AG09319 (cell line): ENCODE results near the gene ARMH1.
A peak's percentile ranks its signal among the peaks of the same experiment; 100 is the strongest.

Source experiments
- DNase-seq: peaks from one replicate; pipeline ENCODE4 v3.0.0-alpha.2; 2010; ENCODE audit warnings: low read depth; ENCODE audit errors: extremely low read depth
- TF ChIP-seq, protein P1 (sequence below): IDR thresholded peaks from 2 replicates; pipeline ENCODE4 v1.5.1; 2011; ENCODE audit warnings: low read depth, mild to moderate bottlenecking, inconsistent platforms, low read length, moderate library complexity

Gene ARMH1

DNA sequence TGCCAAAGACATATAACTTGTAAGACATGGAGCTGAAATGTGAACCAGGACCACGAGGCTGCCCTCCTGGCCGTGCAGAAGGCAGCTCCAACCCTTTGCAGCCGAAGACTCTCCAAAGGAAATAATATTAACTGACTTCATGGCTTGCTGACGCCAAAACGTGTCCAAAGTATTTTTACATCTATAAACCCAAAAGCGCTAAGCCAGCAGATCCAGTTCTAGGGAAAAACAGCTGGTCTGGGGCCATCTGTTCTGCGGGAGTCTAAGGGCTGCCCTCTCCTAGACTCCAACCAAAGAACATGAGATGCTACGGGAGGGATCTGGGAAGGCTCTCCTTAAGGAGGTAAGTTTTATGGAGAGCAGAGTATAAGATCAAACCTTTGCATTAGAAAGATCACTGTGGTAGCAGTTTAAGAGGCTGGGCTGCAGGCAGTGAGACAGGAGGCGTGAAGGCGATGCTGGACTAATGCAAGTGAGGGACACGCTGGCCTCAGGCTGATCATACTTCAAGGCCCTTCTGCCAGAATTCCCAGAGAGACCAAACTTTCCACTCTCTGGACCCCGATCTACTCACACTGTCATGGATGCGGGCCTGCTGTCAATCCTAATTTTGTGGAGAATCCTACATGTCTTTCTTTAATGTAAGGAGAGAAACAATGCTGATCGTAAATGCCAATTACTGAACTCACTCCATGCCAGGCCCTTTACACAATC, 1.4 kb upstream of the ARMH1 start:
- TF ChIP-seq, protein P1, sequence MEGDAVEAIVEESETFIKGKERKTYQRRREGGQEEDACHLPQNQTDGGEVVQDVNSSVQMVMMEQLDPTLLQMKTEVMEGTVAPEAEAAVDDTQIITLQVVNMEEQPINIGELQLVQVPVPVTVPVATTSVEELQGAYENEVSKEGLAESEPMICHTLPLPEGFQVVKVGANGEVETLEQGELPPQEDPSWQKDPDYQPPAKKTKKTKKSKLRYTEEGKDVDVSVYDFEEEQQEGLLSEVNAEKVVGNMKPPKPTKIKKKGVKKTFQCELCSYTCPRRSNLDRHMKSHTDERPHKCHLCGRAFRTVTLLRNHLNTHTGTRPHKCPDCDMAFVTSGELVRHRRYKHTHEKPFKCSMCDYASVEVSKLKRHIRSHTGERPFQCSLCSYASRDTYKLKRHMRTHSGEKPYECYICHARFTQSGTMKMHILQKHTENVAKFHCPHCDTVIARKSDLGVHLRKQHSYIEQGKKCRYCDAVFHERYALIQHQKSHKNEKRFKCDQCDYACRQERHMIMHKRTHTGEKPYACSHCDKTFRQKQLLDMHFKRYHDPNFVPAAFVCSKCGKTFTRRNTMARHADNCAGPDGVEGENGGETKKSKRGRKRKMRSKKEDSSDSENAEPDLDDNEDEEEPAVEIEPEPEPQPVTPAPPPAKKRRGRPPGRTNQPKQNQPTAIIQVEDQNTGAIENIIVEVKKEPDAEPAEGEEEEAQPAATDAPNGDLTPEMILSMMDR = no peak
- DNase-seq = no peak

DNA sequence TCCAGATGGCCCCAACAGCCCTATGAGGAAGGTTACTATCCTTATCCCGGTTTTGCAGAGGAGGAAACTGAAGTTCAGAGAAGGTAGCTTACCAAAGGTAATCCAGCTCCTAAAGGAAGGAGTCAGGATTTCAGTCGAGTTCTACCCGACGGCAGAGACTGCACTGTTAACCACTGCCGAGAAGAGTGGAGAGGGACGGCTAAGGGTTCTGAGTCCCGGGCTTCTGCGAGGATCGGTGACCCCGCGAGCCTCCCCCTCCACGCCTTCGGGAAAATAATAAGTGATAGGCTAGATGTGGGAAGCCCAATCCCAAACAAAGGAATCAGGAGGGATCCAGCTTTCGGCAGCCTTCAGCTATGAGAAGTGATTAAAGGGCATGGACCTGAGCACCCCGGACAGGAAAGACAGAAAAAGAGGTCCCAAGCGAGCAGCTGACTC, 820 bp upstream of the ARMH1 start:
- TF ChIP-seq, protein P1 = no peak

DNA sequence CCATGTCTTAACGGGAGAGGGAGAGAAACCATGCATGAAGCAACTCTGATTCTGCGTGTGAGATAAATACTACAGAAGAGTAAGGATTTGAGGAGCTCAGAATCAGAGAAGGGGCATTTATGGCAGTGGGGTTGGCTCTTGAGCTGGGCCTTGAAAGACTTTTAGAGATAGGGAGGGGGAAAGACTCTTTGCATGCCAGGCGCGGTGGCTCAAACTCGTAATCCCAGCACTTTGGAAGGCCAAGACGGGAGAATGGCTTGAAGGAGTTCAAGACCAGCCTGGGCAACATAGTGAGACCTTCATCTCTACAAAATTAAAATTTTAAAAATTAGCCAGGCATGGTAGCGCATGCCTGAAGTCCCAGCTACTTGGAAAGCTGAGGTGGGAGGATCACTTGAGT, 672 bp downstream of the ARMH1 start:
- TF ChIP-seq, protein P1 = no peak
- DNase-seq = no peak

More for the DNA sequence above, 820 bp upstream of the ARMH1 start:
- DNase-seq = no peak

DNA sequence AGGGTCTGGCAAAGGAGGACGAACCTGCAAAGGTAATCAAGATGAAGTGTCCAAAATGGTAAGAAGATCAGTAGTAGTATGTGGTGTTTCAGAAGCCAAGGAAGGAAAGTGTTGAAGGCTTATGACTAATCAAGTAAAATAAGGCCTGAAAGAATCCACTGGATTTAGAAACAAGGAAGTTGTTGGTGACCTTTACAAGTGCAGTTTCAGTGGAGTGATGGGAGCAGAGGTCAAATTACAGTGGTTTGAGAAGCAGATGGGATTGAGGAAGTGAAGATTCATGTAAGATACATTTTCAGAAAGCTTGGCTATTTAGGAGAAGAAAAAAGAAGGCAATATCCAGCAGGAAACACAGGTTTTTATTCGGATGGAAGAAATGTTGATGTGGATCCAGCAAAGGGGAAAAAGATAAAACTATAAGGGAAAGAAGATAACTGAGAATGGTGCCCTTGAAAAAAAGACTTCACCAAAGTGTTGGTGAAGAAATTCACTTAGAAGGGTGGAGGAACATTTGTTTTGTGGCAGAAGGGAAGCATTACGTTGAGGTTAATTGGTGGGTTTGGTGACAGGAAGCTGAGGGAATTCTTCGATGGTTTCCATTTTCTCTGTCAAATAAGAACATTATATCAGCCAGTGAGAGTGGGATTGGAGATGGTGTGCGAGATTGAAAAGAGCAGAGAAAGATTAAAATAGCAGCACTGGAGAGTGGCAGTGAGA, 2.1 kb downstream of the ARMH1 start:
- DNase-seq = peak; percentile 41
- TF ChIP-seq, protein P1 = no peak

DNA sequence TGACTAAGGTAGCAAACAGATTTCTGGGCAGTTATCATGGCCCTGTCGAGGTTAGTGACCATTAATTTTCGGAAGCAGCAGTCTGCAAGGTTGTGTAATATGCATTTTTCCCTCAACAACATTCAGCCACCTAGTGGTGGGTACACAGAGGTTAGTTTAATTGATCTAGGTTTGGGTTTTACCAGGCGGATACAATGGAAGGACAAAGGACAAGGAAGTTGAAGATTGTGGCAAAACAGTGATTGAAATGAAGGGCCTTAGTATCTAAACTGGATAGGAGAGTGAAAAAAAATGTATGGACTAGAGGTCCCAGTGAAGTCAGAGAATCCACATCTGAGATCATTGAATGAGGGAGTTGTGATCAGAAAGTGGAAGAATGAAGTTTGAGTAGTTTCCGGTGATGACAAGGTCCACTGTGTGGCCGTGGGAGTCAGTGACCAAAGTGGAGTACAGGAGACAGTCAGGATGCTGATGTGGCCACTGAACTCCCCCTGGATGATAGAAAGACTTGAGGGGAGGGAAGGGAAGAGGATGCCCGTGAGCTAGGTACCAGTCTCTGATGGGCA, 2.8 kb downstream of the ARMH1 start:
- TF ChIP-seq, protein P1 = peak; percentile 41
- no peak for DNase-seq

DNA sequence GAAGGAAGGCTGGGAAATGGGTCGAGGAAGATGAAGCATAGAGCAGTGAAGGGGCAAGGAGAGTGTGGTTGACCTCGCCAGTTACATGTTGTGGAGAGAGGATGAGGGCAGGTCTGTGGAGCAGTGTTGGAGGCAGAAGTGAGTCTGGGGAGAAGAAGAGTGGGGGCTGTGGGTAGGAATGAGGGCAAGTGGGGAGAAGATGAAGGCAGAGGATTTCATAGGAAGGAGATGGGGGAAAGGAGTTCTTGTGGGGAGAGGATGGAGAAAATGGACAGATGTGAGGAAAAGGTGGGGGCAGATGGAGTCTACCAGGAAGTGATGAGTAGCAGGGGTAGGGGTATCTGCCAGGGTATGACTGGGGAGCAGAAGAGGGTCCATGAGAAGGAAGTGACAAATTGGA, 3.6 kb downstream of the ARMH1 start:
- DNase-seq = no peak
- TF ChIP-seq, protein P1 = no peak

DNA sequence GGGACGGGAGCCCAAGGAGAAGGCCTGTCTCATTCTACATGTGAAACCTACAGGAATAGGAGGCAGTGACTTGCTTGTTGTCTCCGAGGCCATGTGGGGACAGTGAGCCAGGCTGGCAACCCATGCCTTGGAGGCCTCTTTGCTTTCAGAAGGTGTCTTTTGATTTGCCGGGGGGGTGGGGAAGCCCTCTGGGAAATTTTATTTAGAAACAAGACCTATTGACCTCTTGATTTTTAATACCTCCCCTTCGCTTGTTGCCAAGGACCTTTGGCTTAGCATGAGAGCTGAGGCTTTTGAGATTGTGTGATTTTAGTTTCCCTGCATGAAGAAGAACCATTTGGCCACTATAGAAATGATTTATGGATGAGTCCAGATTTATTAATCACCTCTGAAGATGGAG, 4.1 kb downstream of the ARMH1 start:
- DNase-seq = no peak
- TF ChIP-seq, protein P1 = no peak
